Neural progenitor cell (in vitro differentiated cells): ENCODE results near the gene OR2A12. TPM values are rescaled to one million over a fixed set of nuclear protein-coding genes. Genes with fewer than 3 reads are reported as not detected.

Source experiments
- DNase-seq: peaks from one replicate; pipeline ENCODE4 v3.0.0-alpha.2; 2016; ENCODE audit warnings: low spot score
- H2AFZ ChIP-seq: fragments of 200-600 bp; sonication (generic); replicated peaks from 2 replicates; pipeline ENCODE4 v1.6.1; 2016; ENCODE audit warnings: antibody characterized with exemption
- H3F3A ChIP-seq: fragments of 200-600 bp; sonication (generic); 2 replicates; pipeline ENCODE4 v1.6.1; 2016; ENCODE audit warnings: antibody characterized with exemption, low read depth
- H3K27ac ChIP-seq: fragments of 200-600 bp; sonication (generic); 2 replicates; pipeline ENCODE4 v1.5.1; 2016; ENCODE audit warnings: mild to moderate bottlenecking
- H3K27me3 ChIP-seq: fragments of 200-600 bp; sonication (generic); 2 replicates; pipeline ENCODE4 v1.6.1; 2016; ENCODE audit warnings: mild to moderate bottlenecking, moderate library complexity
- H3K36me3 ChIP-seq: fragments of 200-600 bp; sonication (generic); 2 replicates; pipeline ENCODE4 v1.5.1; 2016
- H3K4me1 ChIP-seq: fragments of 200-600 bp; sonication (generic); 2 replicates; pipeline ENCODE4 v1.6.1; 2016; ENCODE audit warnings: mixed run types
- H3K4me2 ChIP-seq: fragments of 200-600 bp; sonication (generic); 2 replicates; pipeline ENCODE4 v1.6.1; 2016
- H3K4me3 ChIP-seq: fragments of 200-600 bp; sonication (generic); 2 replicates; pipeline ENCODE4 v1.5.1; 2016
- H3K79me2 ChIP-seq: fragments of 200-600 bp; sonication (generic); 2 replicates; pipeline ENCODE4 v1.6.1; 2016; ENCODE audit warnings: low read depth
- H3K9ac ChIP-seq: fragments of 200-600 bp; sonication (generic); 2 replicates; pipeline ENCODE4 v1.6.1; 2016
- H3K9me3 ChIP-seq: fragments of 200-600 bp; sonication (generic); 2 replicates; pipeline ENCODE4 v1.5.1; 2016; ENCODE audit warnings: low read depth
- H4K20me1 ChIP-seq: fragments of 200-600 bp; sonication (generic); 2 replicates; pipeline ENCODE4 v1.6.1; 2016; ENCODE audit warnings: low read depth
- H3K27ac Mint-ChIP-seq: 3 replicates; pipeline ENCODE4 v1.8.0; 2021; ENCODE audit warnings: mixed read lengths
- H3K27me3 Mint-ChIP-seq: 2 replicates; pipeline ENCODE4 v1.8.0; 2022; ENCODE audit warnings: low read depth, mild to moderate bottlenecking, inconsistent platforms, moderate library complexity, mixed read lengths; ENCODE audit not compliant: insufficient read depth
- H3K36me3 Mint-ChIP-seq: 3 replicates; pipeline ENCODE4 v1.8.0; 2021; ENCODE audit warnings: mixed read lengths
- H3K4me1 Mint-ChIP-seq: 3 replicates; pipeline ENCODE4 v1.8.0; 2021; ENCODE audit warnings: mixed read lengths
- H3K4me3 Mint-ChIP-seq: 3 replicates; pipeline ENCODE4 v1.8.0; 2021; ENCODE audit warnings: mild to moderate bottlenecking, moderate library complexity, mixed read lengths
- H3K9me3 Mint-ChIP-seq: 3 replicates; pipeline ENCODE4 v1.8.0; 2020; ENCODE audit warnings: mixed read lengths
- EZH2 ChIP-seq: fragments of 200-600 bp; sonication (generic); IDR thresholded peaks from 2 replicates; pipeline ENCODE4 v1.6.1; 2017; ENCODE audit warnings: antibody characterized with exemption, mild to moderate bottlenecking, moderate library complexity
- EZH2phosphoT487 ChIP-seq: fragments of 200-600 bp; sonication (generic); IDR thresholded peaks from 2 replicates; pipeline ENCODE4 v1.6.1; 2017; ENCODE audit warnings: antibody characterized with exemption
- total RNA-seq: library from RNA; depleted of rRNA; stranded (reverse); fragments of >200 nt; gene quantifications from 2 replicates; pipeline ENCODE4 v1.2.3, GENCODE V29; 2015; ENCODE audit warnings: low replicate concordance
- TF ChIP-seq, protein P1 (sequence below): fragments of 200-600 bp; sonication (generic); IDR thresholded peaks from 2 replicates; pipeline ENCODE4 v1.5.1; 2017; ENCODE audit warnings: antibody characterized with exemption, mild to moderate bottlenecking

The OR2A12 gene
- total RNA-seq, 1 donor from 2014 or later, result not detected

DNA sequence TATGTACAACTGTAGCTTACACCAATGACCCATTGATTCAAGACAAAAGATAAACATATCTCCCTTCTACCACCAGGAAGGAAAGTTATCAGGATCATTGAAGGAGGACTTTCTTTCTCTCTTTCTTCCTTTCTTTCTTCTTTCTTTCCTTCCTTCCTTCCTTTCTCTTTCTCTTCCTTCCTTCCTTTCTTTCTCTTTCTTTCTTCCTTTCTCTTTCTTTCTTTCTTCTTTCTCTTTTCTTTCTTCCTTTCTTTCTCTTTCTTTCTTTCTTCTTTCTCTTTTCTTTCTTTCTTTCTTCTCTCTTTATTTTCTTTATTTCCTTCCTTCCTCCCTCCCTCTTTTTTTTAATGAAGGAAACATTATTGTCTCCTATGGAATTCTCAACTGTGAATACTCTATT is 12.7 kb downstream of the OR2A12 start:
- H4K20me1 ChIP-seq, result no peaks in the 10 kb centered on the region
- no peaks in the 10 kb centered on the region for H3K79me2 ChIP-seq
- H3K36me3 Mint-ChIP-seq, result no peaks in the 10 kb centered on the region
- H3K4me3 Mint-ChIP-seq, result no peak overlapping the region
- DNase-seq, result no peak
- no peaks in the 10 kb centered on the region for H3F3A ChIP-seq
- H2AFZ ChIP-seq, result no peak overlapping the region
- H3K9me3 Mint-ChIP-seq, result no peaks in the 10 kb centered on the region
- H3K36me3 ChIP-seq, result no peaks in the 10 kb centered on the region
- H3K27me3 ChIP-seq, result no peaks in the 10 kb centered on the region
- H3K9ac ChIP-seq, result no peak overlapping the region
- no peak overlapping the region for H3K4me2 ChIP-seq
- H3K4me3 ChIP-seq, result no peak overlapping the region
- no peaks in the 10 kb centered on the region for H3K9me3 ChIP-seq
- no peaks in the 10 kb centered on the region for H3K27me3 Mint-ChIP-seq
- H3K27ac ChIP-seq, result no peak overlapping the region
- TF ChIP-seq, protein P1, sequence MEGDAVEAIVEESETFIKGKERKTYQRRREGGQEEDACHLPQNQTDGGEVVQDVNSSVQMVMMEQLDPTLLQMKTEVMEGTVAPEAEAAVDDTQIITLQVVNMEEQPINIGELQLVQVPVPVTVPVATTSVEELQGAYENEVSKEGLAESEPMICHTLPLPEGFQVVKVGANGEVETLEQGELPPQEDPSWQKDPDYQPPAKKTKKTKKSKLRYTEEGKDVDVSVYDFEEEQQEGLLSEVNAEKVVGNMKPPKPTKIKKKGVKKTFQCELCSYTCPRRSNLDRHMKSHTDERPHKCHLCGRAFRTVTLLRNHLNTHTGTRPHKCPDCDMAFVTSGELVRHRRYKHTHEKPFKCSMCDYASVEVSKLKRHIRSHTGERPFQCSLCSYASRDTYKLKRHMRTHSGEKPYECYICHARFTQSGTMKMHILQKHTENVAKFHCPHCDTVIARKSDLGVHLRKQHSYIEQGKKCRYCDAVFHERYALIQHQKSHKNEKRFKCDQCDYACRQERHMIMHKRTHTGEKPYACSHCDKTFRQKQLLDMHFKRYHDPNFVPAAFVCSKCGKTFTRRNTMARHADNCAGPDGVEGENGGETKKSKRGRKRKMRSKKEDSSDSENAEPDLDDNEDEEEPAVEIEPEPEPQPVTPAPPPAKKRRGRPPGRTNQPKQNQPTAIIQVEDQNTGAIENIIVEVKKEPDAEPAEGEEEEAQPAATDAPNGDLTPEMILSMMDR, result no peak
- no peak for TF ChIP-seq EZH2phosphoT487
- no peak for TF ChIP-seq EZH2
- H3K27ac Mint-ChIP-seq, result no peak overlapping the region
- H3K4me1 Mint-ChIP-seq, result no peaks in the 10 kb centered on the region
- H3K4me1 ChIP-seq, result no peaks in the 10 kb centered on the region

DNA sequence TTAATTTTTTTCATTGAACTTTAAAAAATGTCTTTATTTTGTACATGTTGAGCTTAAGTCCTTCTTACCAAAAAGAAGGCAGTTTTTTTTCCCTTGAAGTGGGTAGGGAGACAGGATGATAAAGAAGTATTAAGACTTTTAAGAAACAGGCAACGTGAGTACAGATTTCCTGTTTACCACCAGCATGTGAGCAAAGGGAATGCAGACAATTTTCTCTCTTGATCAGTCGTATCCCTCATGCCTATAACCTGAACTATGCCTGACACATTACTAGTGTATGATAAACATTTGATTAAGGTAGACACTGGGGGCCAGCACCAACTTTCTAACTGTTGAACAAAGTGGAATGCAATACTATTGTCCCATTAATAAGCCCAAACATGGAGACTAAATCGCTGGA is 14.5 kb downstream of the OR2A12 start:
- no peaks in the 10 kb centered on the region for H3K36me3 Mint-ChIP-seq
- H3K27me3 ChIP-seq, result no peaks in the 10 kb centered on the region
- no peak for TF ChIP-seq EZH2
- no peak for TF ChIP-seq EZH2phosphoT487
- TF ChIP-seq, protein P1, result no peak
- DNase-seq, result no peak
- no peak overlapping the region for H2AFZ ChIP-seq
- H3K27ac ChIP-seq, result no peak overlapping the region
- no peaks in the 10 kb centered on the region for H3F3A ChIP-seq
- H3K9me3 ChIP-seq, result no peaks in the 10 kb centered on the region
- no peaks in the 10 kb centered on the region for H3K9me3 Mint-ChIP-seq
- no peaks in the 10 kb centered on the region for H3K4me1 Mint-ChIP-seq
- H3K27me3 Mint-ChIP-seq, result no peaks in the 10 kb centered on the region
- H4K20me1 ChIP-seq, result no peaks in the 10 kb centered on the region
- H3K4me3 ChIP-seq, result no peak overlapping the region
- H3K79me2 ChIP-seq, result no peaks in the 10 kb centered on the region
- H3K4me1 ChIP-seq, result no peaks in the 10 kb centered on the region
- H3K9ac ChIP-seq, result no peak overlapping the region
- no peak overlapping the region for H3K27ac Mint-ChIP-seq
- no peak overlapping the region for H3K4me3 Mint-ChIP-seq
- no peak overlapping the region for H3K4me2 ChIP-seq
- no peaks in the 10 kb centered on the region for H3K36me3 ChIP-seq

- H3K4me1 ChIP-seq, result no peaks in the 10 kb centered on the region
- no peaks in the 10 kb centered on the region for H3K4me1 Mint-ChIP-seq
- H3K4me3 Mint-ChIP-seq, result no peak overlapping the region
- DNase-seq, result no peak
- no peak overlapping the region for H3K27ac ChIP-seq
- H3K79me2 ChIP-seq, result no peaks in the 10 kb centered on the region
- H3K27ac Mint-ChIP-seq, result no peak overlapping the region
- no peak for TF ChIP-seq EZH2
- TF ChIP-seq, protein P1, result no peak
- H3K9me3 ChIP-seq, result no peaks in the 10 kb centered on the region
- no peaks in the 10 kb centered on the region for H3K36me3 ChIP-seq
- no peaks in the 10 kb centered on the region for H3F3A ChIP-seq
- H2AFZ ChIP-seq, result no peak overlapping the region
- no peak overlapping the region for H3K9ac ChIP-seq
- H4K20me1 ChIP-seq, result no peaks in the 10 kb centered on the region
- H3K27me3 ChIP-seq, result no peaks in the 10 kb centered on the region
- no peak overlapping the region for H3K4me3 ChIP-seq
- no peaks in the 10 kb centered on the region for H3K9me3 Mint-ChIP-seq
- H3K4me2 ChIP-seq, result no peak overlapping the region
- no peaks in the 10 kb centered on the region for H3K36me3 Mint-ChIP-seq
- no peaks in the 10 kb centered on the region for H3K27me3 Mint-ChIP-seq
Measured at GRCh38 chr7:144102041-144102440, 16.0 kb downstream of the OR2A12 start.

DNA sequence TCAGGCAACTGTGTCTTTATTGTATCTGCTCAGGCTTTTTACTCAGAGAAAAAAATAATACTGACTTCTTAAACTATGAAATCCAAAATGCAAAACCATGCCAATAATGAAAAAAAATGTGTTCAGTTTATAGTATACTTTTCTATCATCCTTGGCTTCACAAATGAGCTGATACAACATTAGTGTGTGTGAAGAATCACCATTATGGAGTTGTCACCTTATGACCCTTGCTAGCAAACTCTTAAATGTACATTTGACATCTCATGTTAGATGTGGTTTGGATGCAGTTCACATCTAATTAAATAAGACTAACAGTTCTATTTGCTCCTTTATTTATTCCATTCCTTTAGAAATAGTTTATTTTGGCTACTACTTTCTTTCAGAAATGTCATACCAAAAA is 19.1 kb downstream of the OR2A12 start:
- Mint-ChIP-seq H3K27ac (no peak overlapping the region), H3K9me3 (no peaks in the 10 kb centered on the region), H3K4me3 (no peak overlapping the region), H3K4me1 (no peaks in the 10 kb centered on the region), H3K27me3 (peaks cover 2% of the 10 kb centered on the region), H3K36me3 (no peaks in the 10 kb centered on the region)
- H4K20me1 ChIP-seq, result no peaks in the 10 kb centered on the region
- no peaks in the 10 kb centered on the region for H3K36me3 ChIP-seq
- H2AFZ ChIP-seq, result no peak overlapping the region
- H3K9ac ChIP-seq, result no peak overlapping the region
- no peak for DNase-seq
- H3K79me2 ChIP-seq, result no peaks in the 10 kb centered on the region
- H3K27ac ChIP-seq, result no peak overlapping the region
- no peak overlapping the region for H3K4me3 ChIP-seq
- no peaks in the 10 kb centered on the region for H3K9me3 ChIP-seq
- no peaks in the 10 kb centered on the region for H3K4me1 ChIP-seq
- H3K4me2 ChIP-seq, result no peak overlapping the region
- H3F3A ChIP-seq, result no peaks in the 10 kb centered on the region
- TF ChIP-seq EZH2phosphoT487 (no peak), EZH2 (no peak)
- TF ChIP-seq, protein P1, result no peak
- H3K27me3 ChIP-seq, result no peaks in the 10 kb centered on the region
